ENCODE data around the gene CCDC136.
A peak's percentile ranks its signal among the peaks of the same experiment; 100 is the strongest.

Gene CCDC136

GRCh38 chr7:128777156-128778123, 14.3 kb upstream of the CCDC136 start:
- peak; percentile 29 for DNase-seq (ENCODE audit: low read depth)

GRCh38 chr7:128778946-128779345, 12.8 kb upstream of the CCDC136 start:
- no peak for DNase-seq (ENCODE audit: low read depth)

GRCh38 chr7:128781126-128781525, 10.6 kb upstream of the CCDC136 start:
- DNase-seq (ENCODE audit: low read depth), result no peak

- DNase-seq (ENCODE audit: low read depth), result no peak
Observed at GRCh38 chr7:128781851-128782250, 9.9 kb upstream of the CCDC136 start.

- peak; percentile 83 for DNase-seq (ENCODE audit: low read depth)
Observed at GRCh38 chr7:128783143-128783861, 8.5 kb upstream of the CCDC136 start.

- no peak for DNase-seq (ENCODE audit: low read depth)
Observed at GRCh38 chr7:128785738-128786137, 6.0 kb upstream of the CCDC136 start.

GRCh38 chr7:128788446-128789412, 3.0 kb upstream of the CCDC136 start:
- DNase-seq (ENCODE audit: low read depth), result no peak

- no peak for DNase-seq (ENCODE audit: low read depth)
Observed at GRCh38 chr7:128790315-128791041, 1.3 kb upstream of the CCDC136 start.

- no peak for DNase-seq (ENCODE audit: low read depth)
Observed at GRCh38 chr7:128791972-128792327, 182 bp downstream of the CCDC136 start.

- no peak for DNase-seq (ENCODE audit: low read depth)
Observed at GRCh38 chr7:128792471-128793180, 858 bp downstream of the CCDC136 start.

- DNase-seq (ENCODE audit: low read depth), result no peak
Observed at GRCh38 chr7:128793181-128793547, 1.4 kb downstream of the CCDC136 start.

- no peak for DNase-seq (ENCODE audit: low read depth)
Observed at GRCh38 chr7:128794020-128794419, 2.3 kb downstream of the CCDC136 start.

- no peak for DNase-seq (ENCODE audit: low read depth)
Observed at GRCh38 chr7:128794436-128794835, 2.7 kb downstream of the CCDC136 start.

- DNase-seq (ENCODE audit: low read depth), result no peak
Observed at GRCh38 chr7:128795129-128795528, 3.4 kb downstream of the CCDC136 start.

- peak; percentile 51 for DNase-seq (ENCODE audit: low read depth)
Observed at GRCh38 chr7:128796327-128796726, 4.6 kb downstream of the CCDC136 start.

- no peak for DNase-seq (ENCODE audit: low read depth)
Observed at GRCh38 chr7:128799451-128799850, 7.7 kb downstream of the CCDC136 start.

GRCh38 chr7:128800567-128800966, 8.8 kb downstream of the CCDC136 start:
- DNase-seq (ENCODE audit: low read depth), result no peak

GRCh38 chr7:128801003-128801402, 9.2 kb downstream of the CCDC136 start:
- DNase-seq (ENCODE audit: low read depth), result no peak

GRCh38 chr7:128801667-128802418, 10.1 kb downstream of the CCDC136 start:
- no peak for DNase-seq (ENCODE audit: low read depth)

- DNase-seq (ENCODE audit: low read depth), result no peak
Observed at GRCh38 chr7:128804484-128804883, 12.7 kb downstream of the CCDC136 start.

Measured in amniotic epithelial cell (primary cell).